Measurements from ENCODE around the gene IL6R.
"Not testable (repeated sequence)": the region's sequence is repeated elsewhere in the genome, so short reads cannot be mapped to it uniquely, and the experiment has no call there.

The IL6R gene

GRCh38 chr1:154483941-154484803 lies 79.0 kb downstream of the IL6R start:
- DNase-seq (ENCODE audit: low spot score): peak; percentile 75

GRCh38 chr1:154485106-154485505 lies 80.0 kb downstream of the IL6R start:
- peak; percentile 93 for DNase-seq (ENCODE audit: low spot score)

GRCh38 chr1:154485910-154486496 lies 80.9 kb downstream of the IL6R start:
- no peak for DNase-seq (ENCODE audit: low spot score)

GRCh38 chr1:154486756-154487155 lies 81.6 kb downstream of the IL6R start:
- DNase-seq (ENCODE audit: low spot score): not testable (repeated sequence)

GRCh38 chr1:154488922-154489321 lies 83.8 kb downstream of the IL6R start:
- DNase-seq (ENCODE audit: low spot score): no peak

GRCh38 chr1:154489695-154490274 lies 84.6 kb downstream of the IL6R start:
- peak; percentile 41 for DNase-seq (ENCODE audit: low spot score)

- DNase-seq (ENCODE audit: low spot score): no peak
Measured at GRCh38 chr1:154490317-154490716, 85.2 kb downstream of the IL6R start.

GRCh38 chr1:154492115-154492514 lies 87.0 kb downstream of the IL6R start:
- DNase-seq (ENCODE audit: low spot score): no peak

- peak; percentile 75 for DNase-seq (ENCODE audit: low spot score)
Measured at GRCh38 chr1:154493276-154493675, 88.1 kb downstream of the IL6R start.

GRCh38 chr1:154495496-154496273 lies 90.5 kb downstream of the IL6R start:
- peak; percentile 47 for DNase-seq (ENCODE audit: low spot score)

- no peak for DNase-seq (ENCODE audit: low spot score)
Measured at GRCh38 chr1:154496383-154496782, 91.2 kb downstream of the IL6R start.

- peak; percentile 63 for DNase-seq (ENCODE audit: low spot score)
Measured at GRCh38 chr1:154497026-154497806, 92.1 kb downstream of the IL6R start.

GRCh38 chr1:154499446-154499845 lies 94.3 kb downstream of the IL6R start:
- DNase-seq (ENCODE audit: low spot score): peak; percentile 57

- DNase-seq (ENCODE audit: low spot score): no peak
Measured at GRCh38 chr1:154500533-154500932, 95.4 kb downstream of the IL6R start.

- DNase-seq (ENCODE audit: low spot score): no peak
Measured at GRCh38 chr1:154501423-154502065, 96.4 kb downstream of the IL6R start.

- DNase-seq (ENCODE audit: low spot score): peak; percentile 61
Measured at GRCh38 chr1:154502066-154502743, 97.1 kb downstream of the IL6R start, which contains the start of the genes SHE and TDRD10. Gene SHE (minus strand): TSS chr1:154502412. CDS start chr1:154502026, 386 bp downstream. Gene TDRD10 (plus strand): TSS chr1:154502219. CDS start chr1:154506904, 4,685 bp downstream.

- no peak for DNase-seq (ENCODE audit: low spot score)
Measured at GRCh38 chr1:154502744-154503115, 97.6 kb downstream of the IL6R start.

GRCh38 chr1:154503898-154504297 lies 98.8 kb downstream of the IL6R start:
- DNase-seq (ENCODE audit: low spot score): no peak

- DNase-seq (ENCODE audit: low spot score): no peak
Measured at GRCh38 chr1:154512760-154513159, 107.6 kb downstream of the IL6R start.

GRCh38 chr1:154514066-154514553 lies 109.0 kb downstream of the IL6R start:
- DNase-seq (ENCODE audit: low spot score): no peak
